Dedifferentiated amniotic fluid mesenchymal stem cell (primary cell): Measurements from ENCODE around the gene CASP7.

Experiments
- DNase-seq: peaks from one replicate; pipeline ENCODE4 v3.0.0-alpha.2; 2016; ENCODE audit errors: extremely low spot score

CASP7 gene

DNA sequence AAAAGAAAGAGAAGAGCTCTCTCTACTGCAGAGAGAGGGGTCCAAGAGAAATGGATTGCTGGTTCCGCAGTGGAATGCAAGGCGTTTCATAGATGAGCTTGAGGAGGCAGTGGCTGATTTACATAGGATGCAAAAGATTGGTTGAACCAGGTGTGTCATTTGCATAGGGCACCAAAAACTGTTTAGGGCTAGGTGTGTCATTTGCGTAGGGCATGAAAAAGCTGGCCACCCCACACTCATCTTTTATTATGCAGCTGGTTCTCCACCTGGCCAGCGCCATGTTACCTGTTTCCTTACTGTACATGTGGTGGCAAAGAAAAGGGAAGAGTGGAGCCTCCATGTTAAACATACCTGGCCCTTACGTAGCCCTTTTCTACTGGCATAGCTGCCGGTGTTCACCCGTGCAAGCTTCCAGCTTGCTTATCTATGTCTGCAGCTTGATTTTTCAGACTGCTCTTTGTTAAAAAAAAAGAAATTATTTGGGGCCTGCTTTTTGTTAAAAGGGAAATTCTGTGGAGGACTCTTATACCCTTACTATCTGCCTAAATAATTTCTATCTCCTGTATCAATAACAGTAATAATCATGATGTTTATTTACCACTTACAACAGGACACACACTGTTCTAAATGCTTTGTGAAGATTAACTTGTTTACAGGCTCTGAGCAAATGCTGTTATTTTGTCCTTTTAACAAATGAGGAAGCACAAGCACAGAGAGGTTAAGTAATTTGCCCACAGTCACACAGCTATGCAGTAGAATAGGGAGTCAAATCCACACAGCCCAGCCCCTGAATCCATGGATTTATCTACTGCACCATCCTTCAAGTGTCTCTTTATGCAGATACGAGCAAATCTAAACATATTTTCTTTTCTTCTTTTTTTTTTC lies 33.3 kb downstream of the CASP7 start:
- no peak for DNase-seq

DNA sequence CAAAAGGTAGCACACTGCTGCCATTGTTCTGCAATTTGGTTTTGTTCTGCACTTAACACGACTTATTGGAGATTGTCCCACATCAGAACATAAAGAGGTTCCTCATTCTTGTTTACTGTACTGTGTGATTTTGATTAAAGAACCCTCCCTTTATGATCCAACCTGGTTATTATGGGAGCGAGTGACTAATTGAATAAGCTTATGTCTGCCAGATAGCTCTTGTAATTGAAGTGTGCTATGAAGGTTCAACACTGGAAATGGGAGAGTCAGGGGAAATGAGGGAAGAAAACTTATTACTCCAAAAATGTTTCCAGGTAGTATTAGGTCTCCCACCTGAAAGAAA lies 33.9 kb downstream of the CASP7 start:
- DNase-seq = no peak

DNA sequence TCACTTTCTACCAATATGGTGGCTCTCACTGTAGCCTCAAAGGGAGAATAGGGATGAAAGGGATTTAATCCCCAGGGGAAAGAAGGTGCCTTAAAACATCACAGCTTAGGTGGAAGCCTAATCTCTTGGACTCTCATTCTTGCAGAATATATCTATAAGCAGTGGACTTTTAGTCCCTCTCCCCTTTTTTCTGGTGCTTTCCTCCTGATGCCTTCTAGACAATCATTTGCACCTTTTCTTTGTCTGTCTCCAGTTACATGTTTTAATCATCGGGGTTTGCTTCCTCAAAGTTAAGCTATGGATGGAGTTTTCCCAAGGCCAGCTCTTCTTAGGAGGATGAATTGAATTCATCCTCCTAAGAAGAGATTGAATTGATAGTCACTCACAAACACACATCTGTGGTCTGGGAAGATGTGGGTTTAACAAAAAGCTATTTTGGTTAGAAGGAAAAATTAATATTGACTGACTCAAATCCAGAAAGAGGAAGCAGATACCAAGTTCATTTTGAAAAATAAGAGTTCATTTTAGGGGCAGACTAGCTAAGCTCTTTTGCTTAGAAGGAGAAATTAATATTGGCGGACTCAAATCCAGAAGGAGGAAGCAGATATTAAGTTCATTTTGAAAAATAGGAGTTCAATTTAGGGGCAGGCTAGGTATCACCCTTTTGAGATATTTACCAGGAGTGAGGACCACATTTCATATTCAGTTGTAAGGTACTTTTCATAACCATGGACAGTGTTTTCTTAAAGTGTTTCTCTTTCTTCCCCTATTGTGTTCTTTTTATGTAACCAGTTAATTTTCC lies 36.6 kb downstream of the CASP7 start:
- DNase-seq = no peak

DNA sequence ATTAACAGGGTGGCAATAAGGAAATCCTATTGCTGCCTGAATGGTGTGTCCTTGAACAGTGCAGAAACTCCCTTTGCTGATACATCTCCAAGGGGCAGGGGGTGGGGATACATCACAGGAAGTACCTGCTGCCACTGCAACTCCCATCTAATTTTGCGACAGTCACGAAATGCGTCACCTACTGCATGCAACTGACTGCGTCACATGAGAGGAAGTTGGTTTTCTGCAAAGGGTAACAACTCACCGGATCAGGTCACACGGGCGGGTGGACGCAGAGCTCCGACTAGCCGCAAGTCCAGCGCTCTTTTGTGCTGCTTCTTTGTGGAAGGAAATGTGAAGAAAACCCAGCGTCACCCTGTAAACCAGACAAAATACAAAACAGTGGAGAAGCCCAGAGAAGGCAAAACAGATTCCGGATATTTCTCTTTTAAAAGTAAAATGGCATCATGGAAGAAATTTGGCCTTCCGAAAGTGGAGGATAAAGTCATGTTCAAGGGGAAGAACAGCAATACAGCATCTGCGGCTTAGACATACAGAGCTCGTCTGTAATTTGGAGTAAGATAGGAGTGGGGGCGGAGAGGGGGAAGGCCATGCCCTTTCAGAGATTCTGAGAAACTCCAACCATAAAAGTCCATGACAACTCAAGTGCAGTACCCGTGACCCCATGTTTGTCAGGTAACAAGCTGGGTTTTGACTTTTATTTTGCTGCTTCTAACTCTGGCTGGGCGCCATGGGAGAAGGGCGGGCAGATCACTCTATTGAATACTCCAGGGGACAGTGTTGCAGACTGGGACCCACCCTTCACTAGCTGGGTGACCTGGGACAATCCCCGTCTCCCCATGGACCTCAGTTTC lies 39.5 kb downstream of the CASP7 start:
- no peak for DNase-seq

DNA sequence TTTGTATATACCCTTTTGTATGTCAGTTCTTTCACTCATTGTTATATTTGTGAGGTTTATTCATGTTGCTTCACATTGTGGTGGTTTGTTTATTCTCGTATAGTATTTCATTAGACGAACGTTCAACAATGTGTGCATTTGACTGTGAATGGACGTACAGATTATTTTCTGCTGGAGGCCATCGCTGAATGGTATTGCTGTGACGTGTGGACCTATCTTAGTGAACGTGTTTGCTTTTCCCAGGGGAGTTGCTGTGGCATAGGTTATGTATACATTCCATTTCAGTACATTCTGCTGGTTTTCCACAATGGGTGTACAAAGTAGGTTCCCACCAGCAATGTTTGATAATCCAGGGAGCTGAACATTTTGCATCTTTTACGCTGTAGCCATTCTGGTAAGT lies 40.7 kb downstream of the CASP7 start:
- no peak for DNase-seq

DNA sequence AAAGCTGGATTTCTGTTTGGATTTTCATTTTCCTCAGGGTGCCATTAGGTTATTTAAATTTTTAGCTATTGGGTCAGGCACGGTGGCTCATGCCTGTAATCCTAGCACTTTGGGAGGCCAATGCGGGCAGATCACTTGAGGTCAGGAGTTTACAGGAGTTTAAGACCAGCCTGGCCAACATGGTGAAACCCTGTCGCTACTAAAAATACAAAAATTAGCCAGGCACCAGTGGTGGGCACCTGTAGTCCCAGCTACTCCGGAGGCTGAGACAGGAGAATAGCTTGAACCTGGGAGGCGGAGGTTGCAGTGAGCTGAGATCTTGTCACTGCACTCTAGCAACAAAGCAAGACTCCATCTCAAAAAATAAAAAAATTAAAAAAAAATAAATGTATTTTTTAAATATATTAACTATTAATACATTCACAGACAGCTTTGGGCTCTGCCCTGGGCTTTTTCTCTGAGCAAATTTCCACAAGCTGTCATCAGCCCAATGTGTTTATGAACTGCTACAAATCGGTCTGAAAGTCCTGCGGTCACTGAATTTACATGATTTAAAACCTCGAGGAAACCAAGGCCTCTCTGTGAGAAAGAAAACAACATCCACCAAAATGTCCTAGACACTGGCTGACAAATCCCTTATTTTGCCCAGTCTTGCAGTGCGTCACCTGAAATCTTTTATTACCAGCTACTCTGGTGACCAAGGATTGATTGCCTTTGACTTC lies 52.6 kb downstream of the CASP7 start:
- no peak for DNase-seq

DNA sequence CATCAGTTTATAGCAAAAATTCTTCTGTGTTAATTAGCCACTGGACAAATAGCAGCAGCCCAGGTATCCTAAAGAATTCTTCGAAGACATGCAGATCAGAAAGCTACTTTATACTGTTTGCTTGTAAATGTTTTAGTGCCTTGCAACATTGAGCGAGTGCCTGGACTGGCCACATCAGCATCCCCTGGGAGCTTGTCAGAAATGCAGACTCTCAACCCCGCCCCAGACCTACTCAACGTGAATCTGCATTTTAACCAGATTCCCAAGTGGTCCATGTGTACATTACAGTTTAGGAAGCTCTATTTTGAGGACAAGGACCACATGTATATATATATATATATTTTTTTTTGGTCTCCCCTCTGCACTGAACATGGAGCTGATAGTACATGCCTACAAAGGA lies 53.3 kb downstream of the CASP7 start:
- DNase-seq = no peak

DNA sequence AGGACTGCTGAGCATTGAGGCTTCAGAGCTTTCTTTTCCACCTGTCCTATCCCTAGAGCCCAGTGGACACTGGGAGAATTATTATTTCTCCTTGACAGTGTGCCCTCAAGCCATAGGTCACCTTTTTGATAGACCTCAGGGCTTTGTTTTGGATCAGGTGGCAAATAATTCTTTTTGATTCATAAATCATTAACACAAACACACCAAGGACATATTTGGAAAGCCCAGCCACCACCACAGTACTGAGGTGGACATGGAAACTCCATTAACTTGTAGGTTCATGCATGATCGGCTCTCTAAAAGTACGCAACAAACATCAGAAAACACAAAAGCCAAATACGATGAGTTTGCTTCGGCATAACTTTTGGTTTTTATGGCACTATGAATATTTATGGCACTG lies 53.9 kb downstream of the CASP7 start:
- no peak for DNase-seq

DNA sequence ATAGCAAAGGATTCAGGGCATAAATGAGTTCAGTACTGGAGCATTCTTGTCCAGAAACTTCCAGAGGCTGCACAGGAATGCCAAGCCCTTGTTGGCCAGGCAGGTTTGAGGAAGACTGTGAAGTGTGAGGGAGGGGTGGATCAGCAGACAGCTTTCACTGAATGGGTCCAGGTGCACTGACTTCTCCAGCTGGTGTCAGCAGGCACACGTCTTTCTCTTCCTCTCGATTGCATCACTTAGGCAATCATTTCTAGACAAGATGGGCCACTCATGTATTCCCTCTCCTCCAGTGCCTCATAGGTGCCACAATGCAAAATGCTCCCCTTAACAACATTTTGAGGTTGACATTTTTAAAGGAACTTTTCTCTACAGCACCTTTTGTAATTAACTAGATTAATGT lies 56.2 kb downstream of the CASP7 start:
- DNase-seq = no peak

DNA sequence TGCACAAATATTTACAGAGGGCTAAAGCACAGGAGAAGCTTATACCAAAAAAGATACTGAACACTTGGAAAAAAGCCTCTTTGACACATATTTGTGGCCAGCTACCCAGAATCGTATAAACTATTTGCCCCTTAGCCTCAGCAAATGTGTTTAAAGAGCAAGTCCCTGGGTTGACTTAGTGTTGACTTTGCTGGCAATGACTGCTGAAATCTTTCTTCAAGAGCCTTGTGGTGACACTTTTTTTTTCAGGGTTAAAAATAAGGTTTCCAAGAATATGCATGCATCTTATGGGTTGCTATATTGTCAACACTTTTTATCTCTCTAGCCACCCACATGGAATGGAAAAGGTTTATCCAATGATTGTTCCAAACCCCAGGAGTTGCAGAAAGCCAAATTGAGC lies 56.9 kb downstream of the CASP7 start:
- no peak for DNase-seq

DNA sequence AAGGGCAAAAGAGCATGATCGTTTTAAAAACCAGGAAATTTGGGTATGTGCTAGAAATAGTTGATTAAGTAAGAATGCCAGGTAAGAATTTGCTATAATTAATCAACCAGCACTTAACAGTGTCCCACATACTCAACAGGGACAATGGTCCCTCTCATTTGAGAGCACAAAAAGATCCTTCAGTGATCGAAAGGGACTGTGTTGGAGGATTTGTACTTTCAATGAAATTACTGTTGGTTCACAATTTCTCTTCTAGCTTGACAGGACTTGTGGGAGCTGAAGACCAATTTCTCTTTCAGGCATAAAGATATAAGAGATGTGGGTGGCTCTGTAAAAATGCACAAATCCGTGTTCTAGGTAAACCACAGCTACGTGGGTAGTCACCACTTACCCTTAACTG lies 59.3 kb downstream of the CASP7 start:
- DNase-seq = no peak

DNA sequence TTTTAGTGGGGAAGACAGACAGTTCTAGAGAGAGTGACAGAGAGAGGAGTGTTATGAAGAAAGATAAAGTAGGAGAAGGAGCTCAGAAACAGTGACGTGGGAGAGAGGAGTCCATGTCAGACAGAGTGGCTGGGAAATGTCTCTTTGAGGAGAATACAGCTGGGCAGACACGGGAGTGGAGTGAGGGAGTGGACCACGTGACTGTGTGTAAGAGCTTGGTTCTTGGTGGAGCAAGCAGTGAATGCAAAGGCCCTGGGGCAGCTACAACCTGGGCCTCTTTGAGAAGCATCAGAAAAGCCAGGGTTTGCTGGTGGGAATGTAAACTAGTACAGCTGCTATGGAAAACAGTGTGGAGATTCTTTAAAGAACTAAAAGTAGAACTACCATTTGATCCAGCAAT lies 59.9 kb downstream of the CASP7 start:
- DNase-seq = no peak

DNA sequence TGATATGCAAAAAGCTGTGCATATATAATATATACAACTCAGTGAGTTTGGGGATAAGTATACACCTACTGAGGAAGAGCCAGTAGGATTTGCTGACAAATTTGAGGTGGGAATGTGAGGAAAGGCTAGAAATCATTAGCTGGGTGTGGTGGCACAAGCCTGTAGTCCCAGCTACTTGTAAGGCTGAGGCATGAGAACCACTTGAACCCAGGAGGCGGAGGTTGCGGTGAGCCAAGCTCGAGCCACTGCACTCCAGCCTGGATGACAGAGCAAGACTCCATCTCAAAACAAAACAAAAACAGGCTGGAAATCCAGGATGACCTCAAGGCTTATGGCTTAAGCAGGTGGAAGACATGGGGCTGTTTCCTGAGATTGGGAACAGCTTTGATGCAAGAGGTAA lies 61.1 kb downstream of the CASP7 start:
- DNase-seq = no peak

DNA sequence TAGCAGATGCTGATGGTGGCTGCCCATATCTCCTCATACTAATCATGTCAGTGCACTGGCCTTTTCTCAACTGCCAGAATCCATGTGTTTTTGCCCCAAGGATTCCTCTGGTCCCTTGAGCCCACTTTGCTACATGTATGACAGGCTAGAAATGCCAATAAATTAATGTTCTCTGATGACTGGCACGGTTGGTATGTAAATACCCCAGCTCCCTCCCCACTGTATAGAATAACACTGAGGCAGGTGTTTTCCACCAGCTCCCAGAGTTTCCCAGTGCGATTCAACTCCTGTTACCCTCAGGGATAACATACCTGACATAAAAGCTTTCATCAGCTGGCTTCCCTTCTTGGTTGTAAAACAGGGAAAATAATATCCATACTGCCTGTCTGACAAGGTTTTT lies 62.8 kb downstream of the CASP7 start:
- DNase-seq = no peak

DNA sequence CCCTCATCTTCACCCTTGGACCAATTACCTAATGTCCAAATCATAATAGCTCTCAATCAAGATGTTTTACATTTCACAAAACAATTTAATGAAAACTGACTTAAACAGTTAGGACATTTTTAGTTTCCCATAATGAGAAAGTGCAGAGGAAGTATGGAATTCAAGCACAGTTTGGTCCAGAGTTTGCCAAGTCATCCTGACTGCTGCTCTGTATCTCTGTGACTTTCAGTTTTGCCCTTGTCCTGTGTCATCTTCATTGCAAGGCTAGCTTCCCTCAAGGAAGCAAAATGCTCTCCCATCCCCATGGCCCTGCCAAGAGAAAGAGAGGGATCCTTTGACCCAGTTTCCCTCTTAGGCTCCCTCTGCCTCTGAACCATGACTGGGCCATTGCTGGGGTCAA lies 63.9 kb downstream of the CASP7 start:
- no peak for DNase-seq

DNA sequence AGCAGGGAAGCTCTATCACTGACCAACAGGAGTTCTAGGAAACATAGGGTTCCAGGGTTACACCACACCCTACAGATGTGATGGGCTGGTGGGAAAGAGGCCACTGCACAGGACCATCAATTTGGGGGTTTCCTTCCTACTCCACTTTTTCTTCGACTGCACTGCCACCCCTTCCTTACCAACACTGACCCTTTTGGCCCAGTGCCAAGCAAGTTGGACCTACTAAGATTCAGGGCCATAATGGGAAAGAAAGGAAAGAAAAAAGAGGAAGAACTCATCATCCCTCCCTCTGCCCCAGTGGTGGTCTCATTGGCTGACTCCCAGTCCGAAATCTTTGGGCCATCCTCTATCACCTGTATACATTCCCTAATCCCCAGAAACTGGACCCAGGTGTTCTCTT lies 65.7 kb downstream of the CASP7 start:
- no peak for DNase-seq

DNA sequence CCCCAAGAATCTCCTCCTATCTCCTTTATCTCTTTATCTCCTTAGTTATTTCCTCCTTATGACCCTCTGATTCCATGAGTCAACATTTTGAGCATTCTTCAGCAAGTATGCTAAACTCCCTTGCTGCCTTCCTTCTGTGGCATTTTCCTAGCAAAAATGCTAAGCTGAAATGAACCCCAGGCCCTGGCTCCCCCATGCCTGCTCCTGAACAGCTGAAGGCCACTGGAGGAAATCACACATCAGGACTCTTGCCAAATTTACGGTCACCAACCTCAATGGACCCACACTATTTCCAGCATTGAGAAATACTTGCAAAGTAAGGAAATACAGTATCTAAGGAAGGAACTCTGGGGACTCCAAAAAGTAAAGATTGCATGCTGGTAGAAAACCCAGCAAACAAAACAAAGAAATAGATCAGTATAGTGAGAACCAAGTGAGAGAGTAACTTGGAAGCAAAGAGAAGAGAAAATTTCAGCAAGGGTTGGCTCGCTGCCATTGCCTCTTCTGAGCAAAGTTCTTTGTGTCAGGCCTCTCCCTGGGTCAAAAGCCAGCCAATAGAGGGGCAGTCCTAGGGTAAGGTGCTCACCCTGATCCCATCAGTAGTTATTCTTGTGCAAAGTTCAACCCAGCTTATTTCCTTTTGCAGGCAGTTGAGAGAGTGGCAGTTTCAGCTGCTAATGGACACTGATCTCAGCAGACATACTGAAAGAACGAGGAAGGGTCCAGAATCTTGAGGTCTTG lies 66.7 kb downstream of the CASP7 start:
- peak; percentile 17 for DNase-seq

DNA sequence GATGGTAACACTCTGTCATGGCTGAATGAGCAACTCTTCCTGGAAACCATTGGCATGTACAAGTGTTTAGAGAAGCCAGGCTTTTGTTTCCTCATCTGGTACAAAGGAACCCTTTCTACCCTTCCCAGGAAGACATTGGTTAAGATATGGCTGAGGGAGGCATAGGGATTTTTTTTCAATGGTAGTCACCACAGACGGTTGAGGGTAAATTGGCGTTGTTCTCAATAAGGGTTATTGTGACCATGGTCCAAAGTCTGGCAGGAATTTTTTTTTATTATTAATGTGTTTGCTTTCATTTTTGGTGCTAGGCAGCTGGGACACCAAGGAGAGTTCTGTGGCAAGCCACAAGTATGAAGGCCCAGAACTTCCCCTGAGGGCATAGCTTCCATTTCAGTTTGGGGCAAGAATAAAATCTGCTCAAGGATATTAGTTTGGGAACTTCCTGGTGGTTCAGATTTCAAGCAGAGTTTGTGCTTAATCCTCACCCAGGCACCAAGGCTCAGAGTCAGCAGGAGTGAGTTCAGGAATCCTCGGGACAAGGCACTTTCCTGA lies 71.5 kb downstream of the CASP7 start, which contains the start of gene PLEKHS1:
TSS of gene PLEKHS1 (plus strand) at position 502 of the 552 bp plus-strand sequence. CDS start 3,596 bp downstream, outside the sequence.
- DNase-seq = peak; percentile 63

DNA sequence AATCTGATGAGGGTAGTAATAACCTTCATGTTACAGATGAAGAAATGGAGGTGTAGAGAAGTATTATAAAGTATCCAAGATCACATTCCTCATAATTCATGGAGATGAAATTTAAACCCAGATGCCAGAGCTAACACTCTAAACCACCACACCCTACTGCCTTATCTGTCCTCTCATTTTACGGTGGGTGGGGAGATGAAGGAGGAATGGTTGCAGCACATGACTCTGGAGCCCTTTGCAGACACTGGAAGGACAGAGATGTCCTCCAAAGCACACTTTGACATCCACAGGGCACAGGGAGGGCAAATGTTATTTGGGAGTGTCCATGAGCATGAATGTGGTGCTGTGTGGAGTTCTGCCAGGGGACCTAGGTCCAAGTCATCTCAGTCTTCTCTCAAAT lies 72.8 kb downstream of the CASP7 start:
- DNase-seq = no peak

DNA sequence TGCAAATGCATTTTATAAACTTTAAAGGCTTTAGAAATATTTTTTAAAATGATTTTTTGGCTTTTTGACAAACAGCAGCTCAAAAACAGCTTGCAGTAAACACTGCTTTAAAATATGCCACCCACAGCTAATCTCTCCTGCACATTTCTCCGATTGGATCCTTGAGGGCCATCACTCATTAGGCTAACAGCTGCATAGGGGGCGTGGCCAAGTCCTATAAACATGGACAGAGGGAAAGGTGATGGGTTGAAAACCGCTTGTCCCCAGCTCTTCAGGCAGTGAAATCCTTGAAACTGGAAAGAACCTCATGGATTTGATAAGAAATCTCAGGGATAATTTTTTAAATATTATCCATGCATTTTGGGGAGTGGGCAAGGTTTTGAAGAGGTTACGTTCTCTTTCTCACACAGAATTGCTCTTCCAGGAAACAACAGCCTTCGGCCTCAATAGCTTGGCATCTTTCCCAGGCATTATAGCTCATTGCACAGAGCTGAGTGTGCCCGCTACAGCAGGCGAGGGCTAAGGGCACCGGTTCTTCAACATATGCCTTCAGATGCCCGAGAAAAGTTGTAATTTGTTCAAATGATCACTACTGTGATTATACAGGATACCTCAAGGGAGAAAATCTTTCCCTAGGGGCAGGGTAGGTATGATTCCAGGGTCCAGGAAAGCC lies 73.4 kb downstream of the CASP7 start:
- DNase-seq = no peak
